ENCODE measurements around the gene ROMO1.

ROMO1 gene

DNA sequence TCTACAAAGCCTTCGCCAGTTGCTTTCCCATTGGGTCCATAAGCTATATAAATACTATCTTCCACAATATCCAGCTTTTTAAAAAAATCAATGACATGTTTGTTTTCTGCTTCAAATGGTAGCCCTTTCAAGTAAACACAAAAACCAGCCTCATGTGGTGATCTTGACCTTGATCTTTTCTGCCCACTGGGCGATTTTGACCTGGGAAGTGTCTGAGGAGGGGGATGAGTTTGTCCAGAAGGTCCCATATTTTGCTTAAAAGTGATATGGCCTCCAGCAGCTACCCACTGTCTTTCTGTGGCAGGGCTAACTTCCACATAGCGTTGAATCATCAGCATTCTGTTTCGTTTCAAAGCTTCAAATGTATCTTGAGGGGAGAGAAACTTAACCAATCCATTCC is 45.3 kb upstream of the ROMO1 start:
- Histone ChIP-seq H3K27ac (no peak overlapping the region), H3K36me3 (peaks cover 62% of the 10 kb centered on the region)
- TF ChIP-seq, protein P1, sequence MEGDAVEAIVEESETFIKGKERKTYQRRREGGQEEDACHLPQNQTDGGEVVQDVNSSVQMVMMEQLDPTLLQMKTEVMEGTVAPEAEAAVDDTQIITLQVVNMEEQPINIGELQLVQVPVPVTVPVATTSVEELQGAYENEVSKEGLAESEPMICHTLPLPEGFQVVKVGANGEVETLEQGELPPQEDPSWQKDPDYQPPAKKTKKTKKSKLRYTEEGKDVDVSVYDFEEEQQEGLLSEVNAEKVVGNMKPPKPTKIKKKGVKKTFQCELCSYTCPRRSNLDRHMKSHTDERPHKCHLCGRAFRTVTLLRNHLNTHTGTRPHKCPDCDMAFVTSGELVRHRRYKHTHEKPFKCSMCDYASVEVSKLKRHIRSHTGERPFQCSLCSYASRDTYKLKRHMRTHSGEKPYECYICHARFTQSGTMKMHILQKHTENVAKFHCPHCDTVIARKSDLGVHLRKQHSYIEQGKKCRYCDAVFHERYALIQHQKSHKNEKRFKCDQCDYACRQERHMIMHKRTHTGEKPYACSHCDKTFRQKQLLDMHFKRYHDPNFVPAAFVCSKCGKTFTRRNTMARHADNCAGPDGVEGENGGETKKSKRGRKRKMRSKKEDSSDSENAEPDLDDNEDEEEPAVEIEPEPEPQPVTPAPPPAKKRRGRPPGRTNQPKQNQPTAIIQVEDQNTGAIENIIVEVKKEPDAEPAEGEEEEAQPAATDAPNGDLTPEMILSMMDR (IDR thresholded peaks at IDR 0.05; ENCODE audit: low read depth, low read length): no peak

DNA sequence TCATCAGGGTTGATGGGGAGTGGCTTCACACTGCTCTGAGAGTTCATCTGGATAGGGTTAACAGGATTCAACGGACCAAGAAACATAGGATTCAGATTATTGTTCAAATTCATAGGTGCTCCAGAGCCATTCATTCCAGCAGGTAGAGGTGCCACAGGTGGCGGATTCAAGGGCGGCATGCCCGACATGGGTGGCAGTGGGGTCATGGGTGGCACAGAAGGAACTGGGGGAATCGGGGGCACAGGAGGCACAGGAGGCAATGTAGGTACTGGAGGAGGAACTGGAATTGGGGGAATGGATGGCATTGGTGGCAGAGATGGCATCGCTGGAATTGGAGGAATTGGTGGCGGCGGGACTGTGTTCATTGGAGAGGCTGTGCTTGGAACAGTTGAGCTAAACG is 44.8 kb upstream of the ROMO1 start:
- Histone ChIP-seq H3K27me3 (ENCODE audit: insufficient read depth, low read depth, severe bottlenecking) (no peaks in the 10 kb centered on the region), H3K4me3 (ENCODE audit: low read depth, low read length) (no peak overlapping the region), H3K36me3 (peaks cover 58% of the 10 kb centered on the region), H3K27ac (no peak overlapping the region), H3K9me3 (ENCODE audit: severe bottlenecking) (no peaks in the 10 kb centered on the region)
- no peak for DNase-seq
- TF ChIP-seq, protein P1 (IDR thresholded peaks at IDR 0.05; ENCODE audit: low read depth, low read length): no peak

More for the DNA sequence above, 45.3 kb upstream of the ROMO1 start:
- H3K9me3 ChIP-seq (ENCODE audit: severe bottlenecking): no peaks in the 10 kb centered on the region
- no peaks in the 10 kb centered on the region for H3K27me3 ChIP-seq (ENCODE audit: insufficient read depth, low read depth, severe bottlenecking)
- DNase-seq: no peak
- no peak overlapping the region for H3K4me3 ChIP-seq (ENCODE audit: low read depth, low read length)

DNA sequence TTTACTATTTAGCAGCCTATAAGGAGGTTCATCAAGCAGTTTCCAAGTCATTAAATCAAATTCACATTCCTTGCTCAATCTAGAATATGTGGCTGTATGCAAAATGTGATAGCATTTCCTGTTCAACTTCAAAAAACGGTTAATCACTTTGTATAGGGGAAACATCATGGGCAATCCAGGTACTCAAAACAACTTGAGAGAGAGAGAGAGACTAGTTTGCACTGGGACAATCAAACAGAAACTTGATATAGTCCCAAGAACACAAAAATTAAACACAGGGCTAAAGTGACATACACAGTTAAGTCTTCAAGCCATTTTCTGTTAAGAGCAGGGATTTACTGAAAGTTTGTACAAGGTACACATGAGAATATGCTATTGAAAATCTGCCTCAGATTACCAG is 41.9 kb upstream of the ROMO1 start:
- Histone ChIP-seq H3K36me3 (peaks cover 48% of the 10 kb centered on the region), H3K27ac (no peak overlapping the region), H3K27me3 (ENCODE audit: insufficient read depth, low read depth, severe bottlenecking) (no peaks in the 10 kb centered on the region), H3K9me3 (ENCODE audit: severe bottlenecking) (no peaks in the 10 kb centered on the region), H3K4me3 (ENCODE audit: low read depth, low read length) (no peak overlapping the region)
- TF ChIP-seq, protein P1 (IDR thresholded peaks at IDR 0.05; ENCODE audit: low read depth, low read length): no peak
- DNase-seq: no peak

DNA sequence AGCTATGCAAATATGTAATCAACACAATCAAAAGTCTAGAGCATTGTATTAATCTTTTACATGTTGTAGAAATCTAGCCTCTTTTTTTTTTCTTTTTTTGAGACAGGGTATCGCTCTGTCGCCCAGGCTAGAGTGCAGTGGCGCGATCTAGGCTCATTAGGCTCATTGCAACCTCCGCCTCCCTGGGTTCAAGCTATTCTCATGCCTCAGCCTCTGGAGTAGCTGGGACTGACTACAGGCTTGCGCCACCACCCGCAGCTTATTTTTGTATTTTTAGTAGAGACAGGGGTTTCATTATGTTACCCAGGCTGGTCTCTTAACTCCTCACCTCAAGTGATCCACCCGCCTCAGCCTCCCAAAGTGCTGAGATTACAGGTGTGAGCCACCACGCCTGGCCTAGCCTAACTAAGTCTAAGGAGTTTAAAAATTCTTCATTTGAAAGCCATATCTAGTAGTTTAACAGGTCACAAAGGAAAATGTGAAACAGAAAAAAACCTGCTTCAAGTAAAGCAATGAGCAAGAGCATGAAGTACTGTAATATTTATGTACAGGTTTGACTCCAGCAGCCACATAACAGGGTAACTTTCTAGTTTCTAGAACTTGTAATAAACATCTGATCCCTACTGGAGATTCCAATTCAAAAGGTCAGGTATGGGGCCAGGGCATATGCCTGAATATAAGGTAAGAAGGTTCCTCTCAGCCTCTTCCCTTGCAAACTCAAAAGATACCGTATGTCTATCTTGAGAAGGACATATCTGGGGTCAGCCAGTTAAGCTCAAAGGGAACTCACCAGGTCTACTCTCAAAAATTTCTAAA is 38.9 kb upstream of the ROMO1 start:
- Histone ChIP-seq H3K4me3 (ENCODE audit: low read depth, low read length) (no peak overlapping the region), H3K9me3 (ENCODE audit: severe bottlenecking) (no peaks in the 10 kb centered on the region), H3K27me3 (ENCODE audit: insufficient read depth, low read depth, severe bottlenecking) (no peaks in the 10 kb centered on the region), H3K36me3 (peaks cover 27% of the 10 kb centered on the region), H3K27ac (no peak overlapping the region)
- DNase-seq: no peak
- TF ChIP-seq, protein P1 (IDR thresholded peaks at IDR 0.05; ENCODE audit: low read depth, low read length): no peak

DNA sequence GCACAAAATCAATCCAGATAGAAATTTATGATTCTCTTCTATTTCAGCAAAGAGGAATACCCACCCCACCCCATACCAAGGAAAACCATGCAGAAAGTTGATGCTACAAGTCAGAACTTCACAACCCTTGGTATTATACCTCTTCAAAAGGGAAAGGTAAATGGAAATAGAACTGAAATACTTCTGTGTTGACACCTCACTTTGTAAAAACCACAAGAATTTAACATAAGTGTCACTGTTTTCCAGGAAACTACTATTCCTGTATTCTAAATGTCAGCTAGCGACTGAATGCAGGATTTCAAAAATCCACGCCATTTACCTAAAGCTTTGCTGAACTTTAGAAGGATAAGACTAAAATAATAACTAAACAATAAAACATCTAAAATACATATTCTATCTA is 38.2 kb upstream of the ROMO1 start:
- TF ChIP-seq, protein P1 (IDR thresholded peaks at IDR 0.05; ENCODE audit: low read depth, low read length): no peak
- Histone ChIP-seq H3K4me3 (ENCODE audit: low read depth, low read length) (no peak overlapping the region), H3K27me3 (ENCODE audit: insufficient read depth, low read depth, severe bottlenecking) (no peaks in the 10 kb centered on the region), H3K9me3 (ENCODE audit: severe bottlenecking) (no peaks in the 10 kb centered on the region), H3K36me3 (peaks cover 26% of the 10 kb centered on the region), H3K27ac (no peak overlapping the region)
- DNase-seq: no peak

DNA sequence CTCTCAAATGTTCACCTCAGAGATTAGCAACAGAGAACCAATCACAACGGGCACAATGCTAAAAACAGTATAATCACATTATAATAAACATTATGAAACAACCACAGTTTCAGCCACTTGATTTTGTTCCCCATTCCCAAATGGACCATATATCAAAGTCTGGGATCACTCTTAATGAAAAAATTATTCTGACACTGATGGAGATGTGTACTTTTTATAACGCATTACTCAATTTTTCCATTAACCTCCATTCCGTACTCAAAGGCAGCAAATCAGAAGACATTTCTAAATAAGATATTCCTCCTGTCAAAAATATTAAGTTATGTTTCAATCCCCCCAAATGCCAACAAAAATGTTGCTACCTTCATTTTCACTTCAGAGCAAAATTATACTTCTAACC is 37.3 kb upstream of the ROMO1 start:
- no peaks in the 10 kb centered on the region for H3K27me3 ChIP-seq (ENCODE audit: insufficient read depth, low read depth, severe bottlenecking)
- TF ChIP-seq, protein P1 (IDR thresholded peaks at IDR 0.05; ENCODE audit: low read depth, low read length): no peak
- H3K4me3 ChIP-seq (ENCODE audit: low read depth, low read length): no peak overlapping the region
- H3K36me3 ChIP-seq: peaks cover 22% of the 10 kb centered on the region
- DNase-seq: no peak
- no peak overlapping the region for H3K27ac ChIP-seq
- H3K9me3 ChIP-seq (ENCODE audit: severe bottlenecking): no peaks in the 10 kb centered on the region

All from WERI-Rb-1 (cell line).